H1 (cell line): ENCODE data around the gene KIF2C. TPM values are rescaled to one million over a fixed set of nuclear protein-coding genes. Genes with fewer than 3 reads are reported as not detected.

Experiments
- CTCF ChIA-PET: fragments of 300-600 bp; sonication (Branson Sonifier 250); formaldehyde crosslinking; loops from one replicate; lab custom pipeline; 2021; ENCODE audit not compliant: partially characterized antibody; lab: Charles Lee
- POLR2A ChIA-PET: fragments of 300-600 bp; sonication (Branson Sonifier 250); formaldehyde crosslinking; loops from one replicate; lab custom pipeline; 2021; ENCODE audit warnings: inconsistent platforms; ENCODE audit not compliant: partially characterized antibody; lab: Charles Lee
- DNase-seq, 2 experiments: peaks; one replicate each; pipeline versions ENCODE4 v3.0.0 to v3.0.0-alpha.2; 2010 to 2022; ENCODE audit warnings: low spot score in 2 of 2, low read depth in 1 of 2, mixed read lengths in 1 of 2
- FAIRE-seq: peaks from 2 replicates; lab custom pipeline; 2011; peaks lifted over from hg19 to GRCh38; lab: Jason Lieb, UNC
- H2AFZ ChIP-seq: 2 replicates; pipeline ENCODE4 v1.8.1; 2012; ENCODE audit warnings: low read length, inconsistent platforms
- H2AK5ac ChIP-seq: 2 replicates; pipeline ENCODE4 v1.6.1; 2013; ENCODE audit warnings: low read depth, low read length
- H2BK120ac ChIP-seq: replicated peaks from 2 replicates; pipeline ENCODE3; 2013; ENCODE audit warnings: low read depth, low read length, inconsistent platforms
- H2BK12ac ChIP-seq: 2 replicates; pipeline ENCODE4 v1.6.1; 2013; ENCODE audit warnings: low read depth, low read length
- H2BK15ac ChIP-seq: 2 replicates; pipeline ENCODE4 v1.6.1; 2013; ENCODE audit warnings: low read length
- H2BK20ac ChIP-seq: 2 replicates; pipeline ENCODE4 v1.6.1; 2013; ENCODE audit warnings: low read length
- H2BK5ac ChIP-seq: 2 replicates; pipeline ENCODE4 v1.6.1; 2013; ENCODE audit warnings: low read depth, low read length
- H3K14ac ChIP-seq: 2 replicates; pipeline ENCODE4 v1.6.1; 2013; ENCODE audit warnings: inconsistent platforms; ENCODE audit not compliant: insufficient read length
- H3K18ac ChIP-seq: 2 replicates; pipeline ENCODE4 v1.6.1; 2013; ENCODE audit warnings: low read length; ENCODE audit errors: extremely low read depth
- H3K23ac ChIP-seq: 2 replicates; pipeline ENCODE4 v1.6.1; 2013; ENCODE audit warnings: inconsistent platforms; ENCODE audit not compliant: insufficient read length
- H3K23me2 ChIP-seq: 2 replicates; pipeline ENCODE4 v1.6.1; 2013; ENCODE audit warnings: low read depth, low read length
- H3K27ac ChIP-seq: 2 replicates; pipeline ENCODE4 v1.6.1; 2011; ENCODE audit warnings: low read depth, low read length, inconsistent platforms
- H3K27me3 ChIP-seq, 4 experiments: replicated peaks in 1 of 4; 1 replicate in 1 of 4; 2 replicates in 3 of 4; pipeline versions ENCODE4 v1.6.1 to v1.8.1; 2011 to 2013; ENCODE audit warnings: low read length in 3 of 4, mild to moderate bottlenecking in 3 of 4, inconsistent platforms in 2 of 4, mixed read lengths in 2 of 4, moderate library complexity in 1 of 4; ENCODE audit not compliant: control insufficient read depth in 3 of 4, insufficient read depth in 3 of 4; ENCODE audit errors: extremely low read depth in 1 of 4
- H3K36me3 ChIP-seq, 4 experiments: 2 replicates each; pipeline versions ENCODE4 v1.6.1 to v1.8.1; 2011 to 2013; ENCODE audit warnings: mild to moderate bottlenecking in 4 of 4, low read length in 3 of 4, moderate library complexity in 2 of 4, control low read depth in 1 of 4, inconsistent platforms in 1 of 4; ENCODE audit not compliant: insufficient read depth in 4 of 4, control insufficient read depth in 2 of 4
- H3K4ac ChIP-seq: replicated peaks from 2 replicates; pipeline ENCODE3; 2013; ENCODE audit warnings: low read length, low read depth, mixed read lengths, inconsistent platforms; ENCODE audit not compliant: insufficient read length
- H3K4me1 ChIP-seq, 4 experiments: replicated peaks in 1 of 4; 1 replicate in 1 of 4; 2 replicates in 3 of 4; pipeline versions ENCODE4 v1.6.1 to v1.8.1; 2011 to 2013; ENCODE audit warnings: low read length in 3 of 4, inconsistent platforms in 2 of 4, mixed read lengths in 1 of 4; ENCODE audit not compliant: insufficient read depth in 4 of 4, control insufficient read depth in 3 of 4
- H3K4me2 ChIP-seq, 2 experiments: 2 replicates each; pipeline versions ENCODE4 v1.6.1 to v1.8.1; 2011 to 2013; ENCODE audit warnings: low read depth in 2 of 2, low read length in 2 of 2, control low read depth in 1 of 2, inconsistent platforms in 1 of 2, mild to moderate bottlenecking in 1 of 2; ENCODE audit not compliant: insufficient read depth in 1 of 2
- H3K4me3 ChIP-seq, 4 experiments: fragments of 200-600, 300-600 bp in 1 of 4; sonication (generic), shearing (Covaris generic), sonication (Bioruptor Twin) in 1 of 4; 2 replicates each; pipeline versions ENCODE4 v1.5.1 to v1.8.1; 2011 to 2016; ENCODE audit warnings: low read length in 4 of 4, low read depth in 3 of 4, control low read depth in 2 of 4, inconsistent platforms in 2 of 4, mild to moderate bottlenecking in 2 of 4, mixed read lengths in 1 of 4, moderate library complexity in 1 of 4; ENCODE audit not compliant: insufficient read depth in 2 of 4; ENCODE audit errors: extremely low read depth in 1 of 4
- H3K56ac ChIP-seq: replicated peaks from 2 replicates; pipeline ENCODE3; 2013; ENCODE audit warnings: low read depth, mild to moderate bottlenecking, mixed read lengths, low read length, inconsistent platforms; ENCODE audit not compliant: insufficient read length
- H3K79me1 ChIP-seq: 2 replicates; pipeline ENCODE4 v1.6.1; 2013; ENCODE audit warnings: low read depth, low read length, control low read depth
- H3K79me2 ChIP-seq, 2 experiments: 2 replicates each; pipeline versions ENCODE4 v1.6.1 to v1.8.1; 2012 to 2013; ENCODE audit warnings: low read length in 2 of 2, mild to moderate bottlenecking in 2 of 2, inconsistent platforms in 1 of 2; ENCODE audit not compliant: insufficient read depth in 2 of 2, control insufficient read depth in 1 of 2
- H3K9ac ChIP-seq, 4 experiments: replicated peaks in 1 of 4; 1 replicate in 1 of 4; 2 replicates in 3 of 4; pipeline versions ENCODE4 v1.6.1 to v1.8.1; 2011 to 2013; ENCODE audit warnings: low read depth in 3 of 4, low read length in 3 of 4, control low read depth in 2 of 4, mild to moderate bottlenecking in 2 of 4, moderate library complexity in 2 of 4, inconsistent platforms in 1 of 4; ENCODE audit errors: extremely low read depth in 1 of 4
- H3K9me3 ChIP-seq, 2 experiments: 2 replicates each; pipeline versions ENCODE4 v1.6.1 to v1.8.1; 2012 to 2013; ENCODE audit warnings: mild to moderate bottlenecking in 2 of 2, moderate library complexity in 2 of 2, control low read depth in 1 of 2, inconsistent platforms in 1 of 2, low read depth in 1 of 2, low read length in 1 of 2, mixed read lengths in 1 of 2; ENCODE audit not compliant: insufficient read depth in 2 of 2
- H4K20me1 ChIP-seq, 2 experiments: replicated peaks in 1 of 2; 2 replicates each; pipeline versions ENCODE3 to v1.8.1; 2011 to 2013; ENCODE audit warnings: inconsistent platforms in 2 of 2, low read length in 2 of 2, mild to moderate bottlenecking in 1 of 2; ENCODE audit not compliant: insufficient read depth in 2 of 2, control insufficient read depth in 1 of 2
- H4K5ac ChIP-seq: 2 replicates; pipeline ENCODE4 v1.6.1; 2013; ENCODE audit warnings: low read length, low read depth, mixed read lengths, inconsistent platforms; ENCODE audit not compliant: insufficient read length
- H4K8ac ChIP-seq: 2 replicates; pipeline ENCODE4 v1.8.0; 2013; ENCODE audit warnings: mild to moderate bottlenecking, moderate library complexity, low read length, inconsistent platforms; ENCODE audit not compliant: insufficient read depth; ENCODE audit errors: extremely low read depth
- H4K91ac ChIP-seq: replicated peaks from 2 replicates; pipeline ENCODE3; 2013; ENCODE audit warnings: low read length, mixed read lengths, inconsistent platforms; ENCODE audit not compliant: insufficient read length
- BACH1 ChIP-seq: IDR thresholded peaks from 2 replicates; pipeline ENCODE4 v1.6.1; 2012; ENCODE audit warnings: low read length, improper control_type of control experiment
- CREB1 ChIP-seq: IDR thresholded peaks from 2 replicates; pipeline ENCODE4 v1.6.1; 2012; ENCODE audit warnings: inconsistent platforms
- MAFK ChIP-seq: IDR thresholded peaks from 2 replicates; pipeline ENCODE4 v1.6.1; 2012; ENCODE audit warnings: low read depth, mild to moderate bottlenecking, improper control_type of control experiment, low read length
- RAD21 ChIP-seq, 2 experiments: IDR thresholded peaks in 1 of 2; conservative IDR thresholded peaks in 1 of 2; 2 replicates each; pipeline ENCODE4 v1.6.1; 2011; ENCODE audit warnings: low read depth in 2 of 2, low read length in 2 of 2, improper control_type of control experiment in 1 of 2, inconsistent platforms in 1 of 2, mild to moderate bottlenecking in 1 of 2, moderate library complexity in 1 of 2
- RFX5 ChIP-seq: IDR thresholded peaks from 2 replicates; pipeline ENCODE4 v1.6.1; 2011; ENCODE audit warnings: low read depth, low read length, improper control_type of control experiment, borderline replicate concordance
- SIX5 ChIP-seq: IDR thresholded peaks from 2 replicates; pipeline ENCODE4 v1.6.1; 2011; ENCODE audit warnings: mild to moderate bottlenecking, low read depth, low read length
- SP4 ChIP-seq: IDR thresholded peaks from 2 replicates; pipeline ENCODE4 v1.6.1; 2012; ENCODE audit warnings: low read length, inconsistent platforms
- WGBS, 2 experiments: shearing (Covaris generic) in 1 of 2; methylation state at CpG; one replicate each; pipeline versions ENCODE4 v1.1.6 to v1.1.7; 2013 to 2015; ENCODE audit warnings: low lambda C conversion rate in 2 of 2, mixed read lengths in 2 of 2, inconsistent platforms in 1 of 2, low coverage in 1 of 2, missing lambda C conversion rate in 1 of 2; ENCODE audit not compliant: insufficient replicate concordance in 2 of 2, insufficient coverage in 1 of 2, insufficient read length in 1 of 2; ENCODE audit errors: extremely low coverage in 1 of 2, missing lambda C conversion rate in 1 of 2; 5-methylcytosine and 5-hydroxymethylcytosine counted together
- polyA plus RNA-seq, 7 experiments: library from polyadenylated mRNA; depleted of rRNA in 3 of 7; stranded (reverse) in 5 of 7; unstranded in 2 of 7; fragments of >200 nt in 5 of 7; fragments of 200-250 nt in 2 of 7; gene quantifications; 1 replicate in 5 of 7; 2 replicates in 1 of 7; 4 replicates in 1 of 7; pipeline versions ENCODE4 v1.2.1 to v1.2.3, GENCODE V29; 2011 to 2013; ENCODE audit warnings: missing spikeins in 2 of 7, mixed read lengths in 2 of 7
- total RNA-seq: library from RNA; stranded (reverse); fragmentation: NEBNext Ultra II Directional; extraction: Animal tissue kit (Norgen Biotek cat#: 25700); gene quantifications from 2 replicates; pipeline ENCODE4 v1.2.1, GENCODE V29; 2021
- TF ChIP-seq, protein P1 (sequence below), 3 experiments: IDR thresholded peaks; 1 replicate in 2 of 3; 2 replicates in 1 of 3; pipeline versions ENCODE4 v1.5.1 to v1.6.1; 2011; ENCODE audit warnings: low read length in 3 of 3, mild to moderate bottlenecking in 3 of 3, inconsistent platforms in 2 of 3, low read depth in 1 of 3, moderate library complexity in 1 of 3; ENCODE audit not compliant: insufficient read depth in 1 of 3; ENCODE audit errors: control extremely low read depth in 1 of 3

Gene KIF2C
- total and polyA plus RNA-seq, 2 of the 8 experiments (the other 6 are each of a cell fraction or from before 2014, with no cell fraction given), result 41.8 to 68.1 TPM

DNA sequence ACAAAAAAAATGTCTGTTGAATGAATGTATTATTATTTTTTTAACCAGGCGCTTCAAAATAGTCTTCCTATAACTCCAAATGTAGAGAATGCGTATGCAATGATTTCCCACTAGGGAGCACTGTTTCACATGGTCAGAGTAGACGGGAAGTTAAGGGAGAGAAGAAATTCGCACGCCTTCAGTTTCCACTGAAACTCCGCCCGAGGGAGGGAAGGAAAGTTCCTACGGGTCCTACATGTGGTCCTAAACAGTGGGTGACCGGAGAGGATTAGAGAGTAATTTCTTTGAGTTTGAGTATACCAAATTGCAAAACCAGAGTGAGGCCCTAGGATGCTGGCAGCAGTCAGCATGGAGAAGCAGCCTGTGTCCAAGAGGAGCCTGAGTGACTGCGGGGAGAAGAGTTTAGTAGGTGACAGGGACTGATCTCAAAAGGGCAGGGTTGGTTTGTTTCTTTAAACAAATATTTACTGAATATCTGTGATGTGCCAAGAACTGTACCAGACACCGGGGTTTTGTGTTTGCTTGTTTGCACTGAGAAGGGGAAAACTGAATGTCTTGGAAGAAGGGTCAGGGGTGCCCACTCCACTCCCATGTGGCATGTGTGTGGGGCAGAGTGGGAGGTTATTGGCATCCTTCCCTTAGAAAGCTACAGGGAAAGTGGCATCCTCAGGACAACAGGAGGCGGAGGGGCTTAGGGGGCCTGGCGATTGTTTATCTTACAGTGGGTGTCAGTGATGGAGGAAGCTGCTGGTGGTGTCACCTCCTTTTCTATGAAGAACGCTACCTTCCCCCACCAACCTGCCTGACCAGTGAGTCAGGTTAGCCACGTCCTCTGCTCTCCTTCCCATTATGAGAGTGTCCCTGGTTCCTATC, 31.4 kb upstream of the KIF2C start:
- FAIRE-seq, result peak; percentile 81
- H3K79me2 ChIP-seq, result no peaks in the 10 kb centered on the region
- no peak overlapping the region for H2BK15ac ChIP-seq
- H3K27me3 ChIP-seq, result peaks cover 0 to 4% (median 0%) of the 10 kb centered on the region in 4 experiments; a peak in 1 of 7 replicates
- H2BK5ac ChIP-seq, result no peak overlapping the region
- no peaks in the 10 kb centered on the region; the same call in 1 of the 2 replicates for H3K23me2 ChIP-seq
- H4K5ac ChIP-seq, result peak overlapping the region; percentile 68
- no peak overlapping the region for H2BK120ac ChIP-seq
- POLR2A ChIA-PET, result interaction anchor here (1.0 to 2.2 kb wide), 6 partner anchors 11 to 67 kb away, joined by 3 to 23 read pairs (median 4); partner anchors contain the start of genes RNU5D-1 and RPS8
- H2BK12ac ChIP-seq, result 0 out of 2 replicates have a peak overlapping the region, but pooled peaks have one; percentile 39
- H3K14ac ChIP-seq, result no peak overlapping the region
- H3K79me1 ChIP-seq, result no peaks in the 10 kb centered on the region
- no peak overlapping the region for H3K4me3 ChIP-seq
- H4K20me1 ChIP-seq, result no peaks in the 10 kb centered on the region
- H3K4me2 ChIP-seq, result no peak overlapping the region
- TF ChIP-seq CREB1 (no peak), SIX5 (no peak), MAFK (no peak), BACH1 (no peak), RAD21 (IDR thresholded peaks at IDR 0.05 in 1 of 2, conservative IDR thresholded peaks at IDR 0.05 in 1 of 2; ENCODE audit: low read depth in 2 of 2, low read length in 2 of 2) (peak; percentile 48 to 53; a peak in 3 of 4 replicates), RFX5 (no peak), SP4 (no peak)
- TF ChIP-seq, protein P1, sequence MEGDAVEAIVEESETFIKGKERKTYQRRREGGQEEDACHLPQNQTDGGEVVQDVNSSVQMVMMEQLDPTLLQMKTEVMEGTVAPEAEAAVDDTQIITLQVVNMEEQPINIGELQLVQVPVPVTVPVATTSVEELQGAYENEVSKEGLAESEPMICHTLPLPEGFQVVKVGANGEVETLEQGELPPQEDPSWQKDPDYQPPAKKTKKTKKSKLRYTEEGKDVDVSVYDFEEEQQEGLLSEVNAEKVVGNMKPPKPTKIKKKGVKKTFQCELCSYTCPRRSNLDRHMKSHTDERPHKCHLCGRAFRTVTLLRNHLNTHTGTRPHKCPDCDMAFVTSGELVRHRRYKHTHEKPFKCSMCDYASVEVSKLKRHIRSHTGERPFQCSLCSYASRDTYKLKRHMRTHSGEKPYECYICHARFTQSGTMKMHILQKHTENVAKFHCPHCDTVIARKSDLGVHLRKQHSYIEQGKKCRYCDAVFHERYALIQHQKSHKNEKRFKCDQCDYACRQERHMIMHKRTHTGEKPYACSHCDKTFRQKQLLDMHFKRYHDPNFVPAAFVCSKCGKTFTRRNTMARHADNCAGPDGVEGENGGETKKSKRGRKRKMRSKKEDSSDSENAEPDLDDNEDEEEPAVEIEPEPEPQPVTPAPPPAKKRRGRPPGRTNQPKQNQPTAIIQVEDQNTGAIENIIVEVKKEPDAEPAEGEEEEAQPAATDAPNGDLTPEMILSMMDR (IDR thresholded peaks at IDR 0.05; ENCODE audit: control extremely low read depth in 1 of 3, insufficient read depth in 1 of 3, low read depth in 1 of 3, low read length in 3 of 3), result peak in 2 of 3 experiments; percentile 47 to 58; a peak in 2 of 4 replicates
- TF ChIP-seq, all 59 proteins: peak for 2
- Histone ChIP-seq H4K8ac (no peak overlapping the region), H3K56ac (no peak overlapping the region), H3K36me3 (no peaks in the 10 kb centered on the region), H3K4ac (peak overlapping the region; percentile 66), H3K9me3 (no peaks in the 10 kb centered on the region; a peak in 1 of 4 replicates), H4K91ac (peak overlapping the region; percentile 5), H3K23ac (no peak overlapping the region), H3K4me1 (peaks cover 0 to 5% (median 1%) of the 10 kb centered on the region in 4 experiments; a peak in 3 of 7 replicates), H3K27ac (no peak overlapping the region), H2AK5ac (peak overlapping the region; percentile 53; the same call in 1 of the 2 replicates), H3K9ac (no peak overlapping the region), H2BK20ac (no peak overlapping the region), H2AFZ (no peak overlapping the region), H3K18ac (no peak overlapping the region)
- WGBS, 2 experiments, result 67% methylated on average over 15 of the region's 15 CpGs; no CpG with 5 or more reads in 1 of the 2 experiments
- no peak for DNase-seq
- CTCF ChIA-PET, result interaction anchor here (0.6 to 2.8 kb wide), 12 partner anchors 10 to 457 kb away, joined by 3 to 15 read pairs (median 4); no protein-coding TSS in a partner anchor
